GM18870 (cell line): ENCODE data around the gene FSTL4.

Experiments used
- ATAC-seq: cut with Tn5 transposase; IDR thresholded peaks from one replicate; pipeline ENCODE4 v1.9.1; 2021; ENCODE audit warnings: moderate library complexity; ENCODE audit not compliant: unreplicated experiment

The FSTL4 gene

GRCh38 chr5:133520991-133521706 is 91.2 kb downstream of the FSTL4 start:
- ATAC-seq, result no peak

- no peak for ATAC-seq
Measured at GRCh38 chr5:133520062-133520461, 92.3 kb downstream of the FSTL4 start.

GRCh38 chr5:133519191-133519590 is 93.2 kb downstream of the FSTL4 start:
- no peak for ATAC-seq

- ATAC-seq, result no peak
Measured at GRCh38 chr5:133514456-133514855, 97.9 kb downstream of the FSTL4 start.

GRCh38 chr5:133512896-133513295 is 99.4 kb downstream of the FSTL4 start:
- ATAC-seq, result no peak

GRCh38 chr5:133511653-133512235 is 100.6 kb downstream of the FSTL4 start:
- no peak for ATAC-seq

- no peak for ATAC-seq
Measured at GRCh38 chr5:133510634-133511262, 101.6 kb downstream of the FSTL4 start.

GRCh38 chr5:133509742-133510079 is 102.6 kb downstream of the FSTL4 start:
- ATAC-seq, result no peak

GRCh38 chr5:133508845-133509741 is 103.2 kb downstream of the FSTL4 start:
- ATAC-seq, result no peak

- no peak for ATAC-seq
Measured at GRCh38 chr5:133508331-133508730, 104.0 kb downstream of the FSTL4 start.

- no peak for ATAC-seq
Measured at GRCh38 chr5:133506181-133506580, 106.2 kb downstream of the FSTL4 start.

GRCh38 chr5:133503511-133503910 is 108.8 kb downstream of the FSTL4 start:
- ATAC-seq, result no peak

GRCh38 chr5:133499895-133500294 is 112.4 kb downstream of the FSTL4 start:
- no peak for ATAC-seq

GRCh38 chr5:133497608-133498348 is 114.6 kb downstream of the FSTL4 start:
- no peak for ATAC-seq

- no peak for ATAC-seq
Measured at GRCh38 chr5:133496631-133497030, 115.7 kb downstream of the FSTL4 start.

GRCh38 chr5:133494923-133495246 is 117.5 kb downstream of the FSTL4 start:
- ATAC-seq, result no peak

GRCh38 chr5:133494232-133494922 is 118.0 kb downstream of the FSTL4 start:
- no peak for ATAC-seq

GRCh38 chr5:133489632-133490031 is 122.7 kb downstream of the FSTL4 start:
- no peak for ATAC-seq

GRCh38 chr5:133487093-133487492 is 125.2 kb downstream of the FSTL4 start:
- no peak for ATAC-seq

GRCh38 chr5:133485468-133485867 is 126.9 kb downstream of the FSTL4 start:
- no peak for ATAC-seq
